H7 (cell line): Measurements from ENCODE around the gene HTR1D. TPM values are rescaled to one million over a fixed set of nuclear protein-coding genes. Genes with fewer than 3 reads are reported as not detected.
"Not testable (repeated sequence)": the region's sequence is repeated elsewhere in the genome, so short reads cannot be mapped to it uniquely, and the experiment has no call there.

Experiments used
- DNase-seq: peaks from one replicate; pipeline ENCODE4 v3.0.0; 2012
- H3K27me3 ChIP-seq: 2 replicates; pipeline ENCODE4 v1.6.0; 2011; ENCODE audit warnings: mild to moderate bottlenecking, low read length; ENCODE audit not compliant: control insufficient read depth, insufficient read depth
- H3K36me3 ChIP-seq: replicated peaks from 2 replicates; pipeline ENCODE4 v1.5.1; 2011; ENCODE audit warnings: low read length; ENCODE audit not compliant: control insufficient read depth, insufficient read depth
- H3K4me3 ChIP-seq: 2 replicates; pipeline ENCODE4 v1.5.1; 2011; ENCODE audit warnings: low read depth, mild to moderate bottlenecking, control low read depth, low read length, moderate library complexity; ENCODE audit not compliant: insufficient read depth
- total RNA-seq: library from RNA; depleted of rRNA; stranded (reverse); fragments of >200 nt; shearing (Covaris generic); gene quantifications from 2 replicates; pipeline ENCODE4 v1.2.3, GENCODE V29; 2014

The HTR1D gene
- total RNA-seq, 1 experiment from 2014 or later: 4.1 TPM

DNA sequence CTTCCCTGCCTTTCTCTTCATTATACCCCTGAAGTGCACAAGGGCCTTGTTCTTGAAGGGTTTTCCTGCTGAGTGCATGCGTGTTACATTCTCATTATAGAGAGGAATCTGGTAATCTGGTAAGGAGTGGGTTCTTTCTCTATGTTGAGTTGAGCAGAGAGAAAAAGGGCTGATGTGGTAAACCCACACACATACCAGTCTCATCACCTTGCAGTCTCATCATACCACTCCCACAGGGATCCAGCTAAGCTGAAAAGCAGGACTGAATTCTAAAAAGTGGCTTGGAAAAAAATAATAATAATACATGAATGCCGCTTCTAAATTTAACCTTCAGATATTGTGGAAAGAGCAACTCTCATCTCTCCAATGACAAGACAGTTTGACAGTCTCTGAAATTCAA, 10.5 kb upstream of the HTR1D start:
- no peak for DNase-seq
- no peaks in the 10 kb centered on the region for H3K27me3 ChIP-seq
- no peak overlapping the region for H3K4me3 ChIP-seq
- H3K36me3 ChIP-seq: no peaks in the 10 kb centered on the region

DNA sequence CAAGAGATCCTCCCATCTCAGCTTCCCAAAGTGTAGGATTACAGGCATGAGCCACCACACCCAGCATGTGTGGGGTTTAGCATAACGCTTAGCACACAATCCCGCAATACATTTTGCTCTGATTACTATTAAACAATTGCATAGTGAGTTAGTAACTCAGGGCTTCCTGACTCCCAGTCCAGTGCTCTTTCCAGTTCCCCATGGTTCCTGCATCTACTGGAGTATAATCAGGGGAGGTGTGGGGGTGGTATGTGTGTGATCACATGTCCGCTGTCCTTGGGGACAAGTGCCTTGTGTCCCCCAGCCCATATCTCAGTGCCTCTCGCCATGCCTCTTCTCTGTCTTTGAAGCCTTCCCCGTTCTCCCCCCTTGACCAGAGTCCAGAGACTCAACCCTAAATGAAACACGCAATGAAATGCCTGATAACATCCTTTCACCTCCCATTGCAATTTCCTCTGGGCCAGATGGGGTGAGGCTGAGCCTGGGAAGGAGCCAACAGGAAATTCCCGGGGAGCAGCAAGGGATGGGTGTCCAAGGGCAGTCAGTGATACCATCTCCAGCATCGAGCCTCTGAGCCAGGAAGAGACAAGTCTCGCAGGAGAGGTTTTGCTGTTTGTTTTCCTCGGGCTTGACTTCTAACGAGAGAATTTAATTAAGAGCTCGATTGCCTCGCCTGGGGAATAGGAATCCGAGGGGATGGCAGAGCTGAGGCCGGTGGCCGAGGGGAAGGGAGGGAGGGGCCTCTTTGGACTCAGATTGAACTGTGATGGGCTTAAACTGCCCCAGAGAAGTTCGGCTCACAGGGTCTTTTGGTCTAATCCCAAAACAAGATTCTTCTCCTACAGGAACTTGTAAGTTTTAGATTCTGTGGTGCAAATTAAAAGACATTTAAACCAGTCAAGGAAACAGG, 7.7 kb upstream of the HTR1D start:
- H3K27me3 ChIP-seq: peaks cover 2% of the 10 kb centered on the region; the same call in 1 of the 2 replicates
- H3K36me3 ChIP-seq: no peaks in the 10 kb centered on the region
- H3K4me3 ChIP-seq: no peak overlapping the region
- DNase-seq: no peak

DNA sequence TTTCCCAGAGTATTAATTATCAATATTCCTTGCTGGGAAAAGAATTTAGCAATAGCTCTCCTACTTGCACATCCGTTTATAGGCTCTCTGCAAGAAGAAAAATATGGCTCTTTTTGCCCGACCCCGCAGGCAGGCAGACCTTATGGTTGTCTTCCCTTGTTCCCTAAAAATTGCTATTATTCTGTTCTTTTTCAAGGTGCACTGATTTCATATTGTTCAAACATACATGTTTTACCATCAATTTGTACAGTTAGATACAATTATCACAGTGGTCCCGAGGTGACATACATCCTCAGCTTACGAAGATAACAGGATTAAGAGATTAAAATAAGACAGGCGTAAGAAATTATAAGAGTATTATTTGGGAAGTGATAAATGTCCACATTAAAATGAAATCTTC, 6.7 kb upstream of the HTR1D start:
- not testable (repeated sequence) for H3K36me3 ChIP-seq, H3K4me3 ChIP-seq, DNase-seq

DNA sequence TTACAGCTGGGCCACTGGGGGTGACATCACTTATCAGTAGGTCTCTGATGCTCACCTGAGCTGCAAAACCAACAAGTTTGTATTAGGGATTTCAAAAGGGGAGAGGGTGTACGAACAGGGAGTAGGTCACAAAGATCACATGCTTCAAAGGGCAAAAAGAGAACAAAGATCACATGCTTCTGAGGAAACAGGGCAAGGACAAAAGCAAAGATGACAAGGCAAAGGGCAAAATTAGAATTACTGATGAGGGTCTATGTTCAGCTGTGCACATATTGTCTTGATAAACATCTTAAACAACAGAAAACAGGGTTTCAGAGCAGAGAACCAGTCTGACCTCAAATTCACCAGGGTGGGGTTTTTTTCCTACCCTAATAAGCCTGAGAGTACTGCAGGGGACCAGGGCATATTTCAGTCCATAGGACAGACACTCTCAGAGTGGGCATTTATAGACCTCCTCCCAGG, 6.2 kb upstream of the HTR1D start:
- DNase-seq, H3K36me3 ChIP-seq: not testable (repeated sequence)

More for the DNA sequence above, 6.7 kb upstream of the HTR1D start:
- not testable (repeated sequence) for H3K27me3 ChIP-seq

DNA sequence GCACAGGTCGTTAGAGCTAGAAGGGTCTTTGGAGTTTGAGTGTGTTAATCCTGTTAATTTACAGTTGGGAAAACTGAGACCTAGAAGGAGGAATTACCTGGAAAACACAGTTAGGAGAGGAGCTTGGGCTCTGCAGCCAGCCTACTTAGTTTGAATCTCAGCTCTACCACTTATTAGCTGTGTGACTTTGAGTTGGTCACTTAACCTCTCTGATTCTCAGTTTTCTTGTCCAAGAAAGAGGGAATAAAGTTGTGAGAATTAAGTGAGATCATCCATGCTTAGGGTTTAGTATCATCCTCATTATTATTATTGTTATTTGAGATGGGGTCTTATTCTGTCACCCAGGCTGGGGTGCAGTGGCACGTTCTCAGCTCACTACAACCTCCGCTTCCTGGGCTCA, 5.4 kb upstream of the HTR1D start:
- H3K27me3 ChIP-seq: peaks cover 11% of the 10 kb centered on the region
- no peak overlapping the region for H3K4me3 ChIP-seq
- no peak for DNase-seq
- no peaks in the 10 kb centered on the region for H3K36me3 ChIP-seq

More for the DNA sequence above, 6.2 kb upstream of the HTR1D start:
- H3K27me3 ChIP-seq, H3K4me3 ChIP-seq: not testable (repeated sequence)

DNA sequence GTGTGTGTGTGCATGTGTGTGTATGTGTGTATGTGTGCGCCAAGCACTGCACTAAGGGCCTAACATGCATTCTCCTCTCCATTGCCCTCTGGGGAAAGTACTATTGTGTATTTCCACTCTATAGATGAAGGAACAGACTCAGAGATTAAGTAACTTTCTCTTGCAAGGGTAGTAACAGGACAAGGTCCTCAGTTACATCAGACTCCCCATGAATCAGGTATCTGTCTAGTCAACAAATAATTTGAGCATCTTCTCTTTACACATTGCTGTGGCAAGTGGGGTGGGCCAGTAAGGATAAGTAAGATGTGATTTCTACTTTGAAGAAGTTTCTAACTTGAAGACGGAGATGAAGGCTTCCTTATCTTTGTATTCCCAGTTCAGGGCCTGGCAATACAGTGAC, 5.0 kb upstream of the HTR1D start:
- peaks cover 14% of the 10 kb centered on the region for H3K27me3 ChIP-seq
- H3K36me3 ChIP-seq: no peaks in the 10 kb centered on the region
- H3K4me3 ChIP-seq: no peak overlapping the region
- DNase-seq: no peak

DNA sequence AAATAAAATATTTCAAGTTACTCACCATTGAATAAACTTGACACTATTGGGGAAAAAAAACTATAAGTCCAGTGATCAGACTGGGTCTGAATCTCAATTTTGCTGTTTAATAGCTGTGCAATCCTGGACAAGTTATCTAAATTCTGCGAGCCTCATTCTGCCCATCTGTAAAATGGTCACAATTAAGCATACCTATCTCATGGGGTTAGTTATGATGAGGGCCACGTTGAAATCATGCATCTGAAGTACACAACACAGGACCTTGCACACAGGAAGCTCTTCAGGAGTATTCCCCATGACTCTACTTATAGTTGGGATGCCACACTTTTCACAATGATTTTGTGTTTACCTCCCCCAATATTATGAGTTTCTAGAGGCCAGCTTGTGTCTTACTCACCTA, 3.8 kb upstream of the HTR1D start:
- Histone ChIP-seq H3K27me3 (peaks cover 20% of the 10 kb centered on the region), H3K36me3 (no peaks in the 10 kb centered on the region), H3K4me3 (no peak overlapping the region)
- DNase-seq: no peak

DNA sequence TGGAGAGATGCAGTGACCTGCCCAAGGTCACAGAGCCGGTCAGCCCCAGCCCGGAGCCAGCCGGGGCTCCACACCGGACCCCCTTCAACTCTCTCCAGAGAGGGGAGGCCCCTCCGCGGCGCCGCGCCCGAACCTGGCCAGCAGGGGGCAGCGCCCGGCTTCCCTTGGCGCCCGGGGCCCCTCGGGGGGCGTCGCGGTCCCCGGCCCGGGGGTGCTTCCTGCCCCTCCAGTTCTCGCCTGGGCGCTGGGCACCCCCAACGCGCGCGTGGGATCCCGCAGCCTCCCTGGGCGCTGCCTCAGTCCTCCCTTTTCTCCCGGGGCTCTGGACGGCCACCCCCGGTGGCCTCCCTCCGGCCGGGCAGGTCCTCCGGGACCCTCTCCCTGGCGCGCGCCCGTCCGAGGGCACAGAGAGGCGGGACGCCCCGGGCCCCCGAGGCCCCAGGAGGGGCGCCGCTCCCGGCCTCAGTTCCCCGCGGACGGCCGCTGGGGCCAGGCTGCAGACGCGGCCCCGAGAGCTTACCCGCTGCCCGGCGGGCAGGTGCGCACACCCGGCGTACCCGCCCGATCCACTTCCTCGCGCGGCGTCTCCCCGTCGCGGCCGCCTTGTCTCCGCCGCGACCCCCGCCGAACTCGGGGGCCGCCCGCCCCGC, 406 bp downstream of the HTR1D start:
- Histone ChIP-seq H3K4me3 (peak overlapping the region; percentile 82), H3K27me3 (peaks cover 22% of the 10 kb centered on the region), H3K36me3 (no peaks in the 10 kb centered on the region)
- peak; percentile 95 for DNase-seq

DNA sequence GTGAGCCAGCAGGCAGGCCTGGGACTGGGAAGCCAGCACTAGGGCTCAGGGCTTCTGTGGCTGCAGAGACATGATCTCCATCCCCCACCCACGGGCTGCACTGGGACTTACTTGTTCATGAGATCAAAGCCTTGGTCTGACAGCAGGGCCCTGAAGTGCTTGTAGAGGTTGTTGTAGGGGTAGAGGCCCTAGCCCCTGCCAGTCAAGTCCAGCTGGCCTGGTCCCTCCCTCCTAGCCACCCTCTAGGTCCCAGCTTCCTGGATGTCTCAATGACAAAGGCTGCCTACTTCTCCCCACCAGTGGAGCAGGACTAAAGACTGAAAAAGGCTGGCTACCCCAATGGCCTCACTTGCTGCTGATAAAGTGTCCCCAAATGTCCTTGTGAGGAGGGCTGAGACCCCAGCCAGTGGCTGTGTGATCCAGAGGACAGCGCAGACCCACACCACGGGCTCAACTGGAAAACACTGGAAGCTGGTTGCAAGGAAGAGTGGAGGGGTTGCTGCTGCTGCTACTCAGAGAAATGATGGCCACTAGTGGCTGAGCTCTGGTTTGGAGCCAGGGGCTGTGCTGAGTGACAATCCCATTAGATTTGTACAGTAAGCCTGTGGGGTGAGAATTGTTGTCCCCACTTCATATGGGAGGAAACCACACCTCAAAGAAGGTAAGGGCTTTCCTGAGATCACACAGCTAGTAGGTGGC, 1.4 kb downstream of the HTR1D start:
- no peak for DNase-seq
- peaks cover 22% of the 10 kb centered on the region for H3K27me3 ChIP-seq
- peak overlapping the region; percentile 82; the same call in 1 of the 2 replicates for H3K4me3 ChIP-seq

DNA sequence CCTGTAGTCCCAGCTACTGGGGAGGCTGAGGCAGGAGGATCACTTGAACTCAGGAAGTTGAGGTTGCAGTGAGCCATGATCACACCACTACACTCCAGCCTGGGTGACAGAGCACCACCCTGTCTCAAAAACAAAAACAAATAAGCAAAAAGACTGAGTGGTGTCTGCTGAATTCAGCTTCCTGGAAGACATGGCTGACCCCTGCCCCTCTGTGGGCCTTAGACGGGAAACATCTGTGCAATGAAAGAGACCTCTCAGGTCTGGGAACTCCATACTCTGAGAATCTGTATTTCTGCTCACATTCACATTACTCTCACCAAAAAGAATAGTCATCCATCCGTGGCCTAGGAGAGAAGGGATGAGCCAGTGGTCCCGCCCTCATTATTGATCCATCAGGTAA, 2.0 kb downstream of the HTR1D start:
- DNase-seq: no peak
- Histone ChIP-seq H3K4me3 (no peak overlapping the region), H3K27me3 (peaks cover 22% of the 10 kb centered on the region), H3K36me3 (no peaks in the 10 kb centered on the region)

More for the DNA sequence above, 1.4 kb downstream of the HTR1D start:
- H3K36me3 ChIP-seq: no peaks in the 10 kb centered on the region

DNA sequence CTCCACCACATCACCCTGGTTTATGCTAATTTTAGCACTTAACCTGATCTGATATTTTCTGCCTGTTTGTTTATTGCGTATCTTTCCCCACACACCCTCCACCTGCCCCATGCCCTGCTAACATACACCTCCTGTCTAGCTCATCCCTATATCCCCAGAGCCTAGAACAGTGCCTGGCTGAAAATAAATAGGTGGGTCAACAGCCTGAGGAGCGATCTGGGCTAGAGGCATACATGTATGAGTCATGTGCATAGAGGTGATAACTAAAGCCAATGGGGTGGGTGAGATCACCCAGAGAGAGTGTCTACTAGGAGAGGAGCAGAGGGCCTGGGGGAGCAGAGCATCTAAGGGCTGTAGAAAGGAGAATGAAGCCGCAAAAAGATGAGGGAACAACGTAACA, 2.7 kb downstream of the HTR1D start:
- Histone ChIP-seq H3K27me3 (peaks cover 20% of the 10 kb centered on the region), H3K4me3 (no peak overlapping the region), H3K36me3 (no peaks in the 10 kb centered on the region)
- no peak for DNase-seq

DNA sequence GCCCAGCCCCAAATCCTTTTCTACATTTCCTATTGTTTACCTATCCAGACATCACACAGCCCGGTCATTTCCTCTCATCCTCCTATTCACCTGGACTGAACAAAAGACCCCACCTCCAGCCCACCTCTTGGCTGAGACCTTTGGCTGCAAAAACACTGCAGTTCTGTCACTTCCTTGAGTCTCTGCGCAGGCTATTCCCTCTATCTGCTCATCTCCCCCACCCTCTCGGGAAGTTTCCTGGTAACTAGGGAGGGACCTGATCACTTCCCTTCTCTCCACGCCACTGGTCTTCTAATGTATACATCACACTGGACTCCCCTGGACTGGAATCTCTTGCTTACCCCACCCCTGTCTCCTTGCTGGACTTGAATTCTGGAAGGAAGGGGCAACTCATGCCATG, 5.3 kb downstream of the HTR1D start:
- Histone ChIP-seq H3K4me3 (no peak overlapping the region), H3K27me3 (peaks cover 8% of the 10 kb centered on the region), H3K36me3 (no peaks in the 10 kb centered on the region)
- DNase-seq: no peak

DNA sequence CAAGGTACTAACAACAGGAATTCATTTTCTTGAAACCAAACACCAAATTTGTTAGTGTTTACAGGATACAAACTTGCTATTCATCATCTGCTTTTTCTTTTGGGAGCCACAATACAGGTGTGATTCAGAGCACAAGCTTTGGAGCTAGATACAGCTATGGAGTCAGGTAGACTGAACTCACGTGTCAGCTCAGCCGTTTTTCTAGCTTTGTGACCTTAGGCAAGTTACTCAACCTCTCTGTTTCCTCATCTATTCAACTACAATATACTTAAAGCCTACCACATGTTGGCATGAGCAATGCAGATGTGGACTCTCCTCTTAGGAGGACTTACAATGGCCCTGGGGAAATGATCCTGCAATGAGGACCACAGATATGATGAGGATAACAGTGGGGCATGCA, 6.3 kb downstream of the HTR1D start:
- DNase-seq: no peak
- H3K4me3 ChIP-seq: no peak overlapping the region
- no peaks in the 10 kb centered on the region; the same call in 1 of the 2 replicates for H3K36me3 ChIP-seq
- H3K27me3 ChIP-seq: peaks cover under 1% of the 10 kb centered on the region; the same call in 1 of the 2 replicates

DNA sequence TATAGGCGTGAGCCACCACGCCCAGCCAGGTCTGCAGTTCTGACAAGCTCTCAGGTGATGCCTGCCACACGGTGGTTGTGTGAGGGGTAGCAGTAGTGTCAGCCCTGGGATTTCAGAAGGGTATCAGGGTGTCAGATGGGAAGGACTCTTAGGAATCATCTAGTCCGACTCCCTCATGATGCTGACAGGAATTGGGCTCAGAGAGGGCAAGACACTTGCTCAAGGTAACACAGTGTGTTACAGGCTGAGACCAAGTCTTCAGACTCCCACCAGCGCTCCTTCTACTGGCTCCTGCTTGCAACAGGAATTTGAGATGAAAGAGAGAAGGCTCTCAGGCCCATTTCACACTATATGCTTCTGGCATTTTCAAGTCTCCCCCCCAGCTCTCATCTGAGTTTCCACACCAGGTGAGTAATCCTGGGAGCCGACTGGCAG, 6.9 kb downstream of the HTR1D start:
- Histone ChIP-seq H3K4me3 (no peak overlapping the region), H3K36me3 (no peaks in the 10 kb centered on the region; the same call in 1 of the 2 replicates), H3K27me3 (no peaks in the 10 kb centered on the region)
- DNase-seq: peak; percentile 63
